ENCODE data around the gene IQCH.

- no peak for TF ChIP-seq NANOG (IDR thresholded peaks at IDR 0.05; ENCODE audit: borderline replicate concordance)
- no peak for TF ChIP-seq CTCF (conservative IDR thresholded peaks at IDR 0.05; ENCODE audit: low read depth in 2 of 2)
- no peak for TF ChIP-seq JUNB (IDR thresholded peaks at IDR 0.05; ENCODE audit: unreplicated experiment)
- no peak for TF ChIP-seq EZH2 (IDR thresholded peaks at IDR 0.05; ENCODE audit: low read depth, unreplicated experiment)
- TF ChIP-seq POLR2AphosphoS5 (IDR thresholded peaks at IDR 0.05; ENCODE audit: low read depth): no peak
- TF ChIP-seq CREB1 (CRISPR knock-in tag; IDR thresholded peaks at IDR 0.05; ENCODE audit: low read depth): no peak
- TF ChIP-seq ZNF114 (CRISPR knock-in tag; IDR thresholded peaks at IDR 0.05): no peak
- TF ChIP-seq EZH2phosphoT487 (IDR thresholded peaks at IDR 0.05; ENCODE audit: unreplicated experiment): no peak
- TF ChIP-seq REST (IDR thresholded peaks at IDR 0.05; ENCODE audit: unreplicated experiment): no peak
Measured at GRCh38 chr15:67331676-67332075, 77.1 kb downstream of the IQCH start.
